T47D (cell line): ENCODE data around the gene ATP6V0B.

Experiments used
- DNase-seq, 2 experiments: peaks; one replicate each; pipeline versions ENCODE4 v3.0.0 to v3.0.0-alpha.2; 2011 to 2012; ENCODE audit warnings: low read depth in 1 of 2, low spot score in 1 of 2
- JUND ChIP-seq: IDR thresholded peaks from 2 replicates; pipeline ENCODE4 v1.6.1; 2012; ENCODE audit warnings: low read depth
- in situ Hi-C: cut with HindIII; loops from 2 replicates; pipeline ENCODE4 v1.10.0; 2016; ENCODE audit warnings: low sequenced_read_pairs, low pct_unique_long_range_greater_than_20kb

ATP6V0B gene

GRCh38 chr1:43987159-43987902 lies 12.6 kb downstream of the ATP6V0B start:
- no peak for TF ChIP-seq JUND
- in situ Hi-C loops = no loop called here
- no peak for DNase-seq

- in situ Hi-C loops = no loop called here
- TF ChIP-seq JUND = no peak
- DNase-seq = no peak
Observed at GRCh38 chr1:43990271-43991199, 15.8 kb downstream of the ATP6V0B start.

DNA sequence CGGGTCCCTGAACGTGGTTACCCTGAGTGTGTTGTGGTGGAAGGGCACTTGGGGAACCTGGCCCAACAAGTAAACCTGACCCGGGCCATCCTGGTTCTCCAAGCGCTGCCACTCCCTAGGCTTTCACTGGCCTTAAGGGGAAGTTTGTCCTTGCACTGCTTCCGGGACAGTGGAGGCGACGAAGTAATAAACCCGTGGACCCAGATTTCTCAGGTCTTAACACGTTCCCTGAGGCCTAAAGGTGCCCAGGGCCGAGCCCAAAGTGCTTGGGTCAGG lies 16.4 kb downstream of the ATP6V0B start:
- in situ Hi-C loops = no loop called here
- no peak for DNase-seq

DNA sequence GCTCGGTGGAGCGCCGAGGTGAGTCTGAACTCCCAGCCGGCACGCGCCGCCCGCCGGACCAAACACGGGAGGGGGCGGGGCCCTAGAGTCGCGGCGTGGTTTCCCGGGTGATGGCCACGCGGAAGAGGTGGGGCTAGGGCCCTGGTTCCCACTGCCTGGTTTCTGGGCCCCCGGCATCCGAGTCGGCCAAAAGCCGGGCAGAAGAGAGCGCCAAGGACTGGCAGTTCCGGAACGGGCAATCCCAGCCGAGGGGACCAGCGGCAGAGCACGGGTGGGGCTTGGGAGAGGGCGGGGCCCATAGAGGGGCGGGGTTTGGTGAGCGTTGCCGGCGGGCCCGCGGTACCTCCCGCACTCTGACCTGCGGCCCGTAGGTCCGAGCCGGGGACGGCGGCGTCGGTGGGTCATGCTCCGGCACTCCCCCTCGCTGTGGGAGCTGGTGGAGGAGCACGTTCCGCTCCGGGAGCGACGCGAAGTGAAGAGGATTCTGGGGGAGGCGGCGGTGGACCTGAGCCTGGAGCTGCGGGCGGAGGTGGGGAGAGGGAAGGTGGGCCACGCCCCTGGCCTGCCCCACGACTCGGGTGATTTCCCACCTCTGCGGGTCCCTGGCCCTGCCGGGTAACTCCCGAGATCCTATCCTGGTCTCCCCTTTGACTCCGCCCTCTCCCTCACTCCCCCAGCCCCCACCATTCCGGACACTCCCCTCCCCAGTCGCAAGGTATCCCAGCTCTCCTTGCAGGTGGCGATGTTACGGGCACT lies 16.9 kb downstream of the ATP6V0B start, which contains the start of gene CCDC24:
CCDC24 (plus strand) TSS at position 124 of the 756 bp plus-strand sequence; CDS start at position 404, 280 bp downstream.
- in situ Hi-C loops = no loop called here
- DNase-seq = peak; percentile 80 to 91
- TF ChIP-seq JUND = no peak

More for the DNA sequence above, 16.4 kb downstream of the ATP6V0B start:
- no peak for TF ChIP-seq JUND

- in situ Hi-C loops = no loop called here
- no peak for TF ChIP-seq JUND
- DNase-seq = no peak
Observed at GRCh38 chr1:43992232-43992995, 17.7 kb downstream of the ATP6V0B start.

DNA sequence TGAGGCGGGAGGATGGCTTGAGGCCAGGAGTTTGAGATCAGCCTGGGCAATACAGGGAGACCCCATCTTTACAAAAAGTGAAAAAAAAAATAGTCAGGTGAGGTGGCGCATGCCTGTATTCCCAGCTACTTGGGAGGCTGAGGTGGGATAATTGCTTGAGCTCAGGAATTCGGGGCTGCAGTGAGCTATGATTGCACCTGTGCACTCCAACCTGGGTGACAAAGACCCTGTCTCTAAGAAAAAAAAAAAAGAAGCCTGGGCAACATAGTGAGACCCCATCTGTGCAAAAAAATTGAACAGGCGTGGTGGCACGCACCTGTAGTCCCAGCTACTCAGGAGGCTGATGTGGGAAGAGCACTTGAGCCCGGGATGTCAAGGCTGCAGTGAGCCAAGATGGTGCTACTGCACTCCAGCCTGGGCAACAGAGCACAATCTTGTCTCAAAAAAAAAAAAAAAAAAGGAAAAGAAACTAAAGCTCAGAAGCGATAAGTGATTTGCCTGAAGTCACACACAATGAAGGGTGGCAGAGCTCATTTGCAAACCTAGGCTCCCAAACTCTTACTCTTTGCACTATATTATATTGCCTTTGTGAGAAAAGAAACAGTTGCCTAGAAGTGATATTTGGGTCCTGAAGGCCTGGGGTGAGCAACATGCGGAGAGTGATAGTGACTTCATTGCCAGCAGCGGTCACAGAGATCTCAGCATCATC lies 18.6 kb downstream of the ATP6V0B start:
- in situ Hi-C loops = no loop called here
- no peak for TF ChIP-seq JUND
- no peak for DNase-seq

GRCh38 chr1:43994071-43994470 lies 19.3 kb downstream of the ATP6V0B start:
- in situ Hi-C loops = no loop called here

DNA sequence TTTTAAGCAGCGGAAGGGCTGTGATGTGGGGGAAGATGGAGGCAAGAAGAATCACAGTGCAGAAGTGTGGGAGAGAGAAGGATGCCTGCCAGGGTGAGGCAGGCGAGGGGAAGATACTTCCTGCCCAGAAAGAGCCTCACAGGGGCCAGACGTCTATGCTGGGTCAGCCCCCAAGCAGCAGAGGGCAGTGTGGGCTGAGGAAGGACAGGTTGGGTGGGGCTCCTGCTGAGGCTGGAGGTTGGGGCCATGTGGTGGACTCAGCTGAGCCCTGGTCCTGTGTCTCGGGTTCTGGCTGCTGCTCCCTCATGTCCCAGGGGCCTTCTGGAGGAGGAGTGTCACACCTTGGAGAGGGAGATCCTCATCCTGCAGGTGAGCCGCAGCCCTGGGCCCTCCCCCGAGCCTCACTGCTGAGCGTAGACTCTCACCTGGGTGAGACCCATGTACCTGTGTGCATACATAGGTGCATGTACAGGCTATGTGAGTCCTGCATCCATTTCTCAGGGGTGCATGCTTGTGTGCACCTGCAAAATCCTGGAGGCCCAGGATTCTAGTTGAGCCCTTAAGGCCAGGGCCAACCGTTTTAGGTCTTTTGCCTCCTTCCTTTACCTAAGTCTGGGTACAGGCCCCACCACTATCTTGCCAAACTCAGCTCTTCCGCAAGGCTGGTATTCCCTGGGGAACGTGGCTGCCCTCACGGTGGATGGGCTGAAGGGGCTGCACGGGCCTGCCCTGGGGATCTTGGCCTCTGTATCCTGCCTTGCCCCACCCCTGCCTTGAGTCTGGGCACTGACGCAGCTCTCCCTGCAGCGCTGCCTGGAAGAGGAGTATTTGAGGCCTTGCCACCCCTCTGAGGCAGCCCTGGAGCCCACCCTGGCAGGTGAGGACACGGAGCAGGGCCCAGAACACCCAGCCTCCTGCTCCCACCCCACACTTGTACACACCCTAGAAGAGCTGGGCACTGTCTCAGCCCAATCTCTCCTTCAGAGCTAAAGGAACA lies 20.3 kb downstream of the ATP6V0B start:
- in situ Hi-C loops = no loop called here
- TF ChIP-seq JUND = no peak
- peak in 1 of 2 experiments; percentile 28 for DNase-seq

More at GRCh38 chr1:43994071-43994470, 19.3 kb downstream of the ATP6V0B start:
- no peak for TF ChIP-seq JUND
- DNase-seq = no peak

DNA sequence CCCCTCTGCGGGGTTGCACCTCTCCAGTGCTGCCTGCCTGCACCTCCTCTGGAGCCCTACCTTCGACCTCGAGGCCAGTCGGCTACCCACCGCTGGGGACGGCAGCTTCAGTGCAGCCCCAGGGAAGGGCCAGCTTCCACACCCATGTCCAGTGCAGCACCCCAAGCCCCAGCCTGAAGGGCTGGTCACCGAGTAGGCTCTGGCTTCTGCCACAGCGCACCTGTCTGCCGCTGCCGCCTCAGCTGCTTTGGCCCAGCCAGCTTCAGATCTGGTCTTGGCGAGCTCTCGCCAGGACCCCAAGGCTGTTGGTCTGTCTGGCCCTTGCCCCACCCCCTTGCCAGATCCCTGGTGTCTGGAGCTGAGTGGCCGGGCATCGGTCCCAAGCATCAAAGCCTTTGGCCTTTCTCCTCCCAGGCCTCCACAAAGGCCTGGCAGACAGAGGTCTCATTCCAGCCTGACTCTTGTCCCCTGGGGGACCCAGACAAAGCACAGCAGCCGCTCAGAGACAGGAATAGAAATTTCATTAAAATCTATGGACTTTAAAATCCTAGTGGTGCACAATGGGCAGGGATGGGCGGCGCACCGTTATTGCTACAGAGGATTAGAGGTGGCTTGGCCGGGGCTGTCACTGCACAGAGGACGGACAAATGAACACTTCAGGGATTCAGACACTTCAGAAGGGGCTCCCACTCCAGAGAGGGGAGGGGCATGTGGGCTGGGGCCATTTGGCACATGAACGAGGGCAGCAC lies 21.4 kb downstream of the ATP6V0B start:
- in situ Hi-C loops = no loop called here
- DNase-seq = no peak

DNA sequence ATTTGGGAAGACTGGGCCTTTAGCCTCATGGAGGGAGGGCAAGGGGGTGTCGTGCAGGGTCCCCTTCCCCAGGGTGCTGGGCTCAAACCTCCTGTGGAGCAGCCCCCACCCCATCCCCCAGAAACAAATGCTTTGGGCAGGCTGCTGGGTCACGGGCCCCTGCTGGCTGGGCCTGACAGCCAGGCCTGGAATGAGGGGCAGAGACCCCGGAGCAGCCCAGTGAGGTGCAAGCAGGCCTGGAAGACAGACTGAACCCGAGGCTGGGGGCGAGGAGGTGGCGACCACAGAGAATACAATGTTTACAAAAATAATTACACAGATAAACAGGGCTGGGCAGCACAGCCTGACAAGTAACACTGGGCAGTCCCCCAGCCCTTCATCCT lies 22.0 kb downstream of the ATP6V0B start:
- no peak for TF ChIP-seq JUND
- no peak for DNase-seq
- in situ Hi-C loops = no loop called here

More for the DNA sequence above, 21.4 kb downstream of the ATP6V0B start:
- no peak for TF ChIP-seq JUND
